ENCODE measurements around the gene RPL31.

RPL31 gene

GRCh38 chr2:101030866-101031554 lies 28.9 kb downstream of the RPL31 start:
- Histone ChIP-seq H3K4me1 (no peaks in the 10 kb centered on the region), H3K27me3 (no peaks in the 10 kb centered on the region), H3K9me3 (no peaks in the 10 kb centered on the region), H3K36me3 (no peaks in the 10 kb centered on the region; the same call in 1 of the 2 replicates), H3K4me3 (ENCODE audit: low read depth, low read length) (no peak overlapping the region)
- DNase-seq, result no peak
- TF ChIP-seq CTCF (IDR thresholded peaks at IDR 0.05; ENCODE audit: low read depth, low read length), result no peak

GRCh38 chr2:101032084-101032776 lies 30.1 kb downstream of the RPL31 start:
- Histone ChIP-seq H3K27me3 (no peaks in the 10 kb centered on the region), H3K9me3 (no peaks in the 10 kb centered on the region), H3K4me1 (no peaks in the 10 kb centered on the region), H3K4me3 (ENCODE audit: low read depth, low read length) (no peak overlapping the region), H3K36me3 (no peaks in the 10 kb centered on the region; the same call in 1 of the 2 replicates)
- TF ChIP-seq CTCF (IDR thresholded peaks at IDR 0.05; ENCODE audit: low read depth, low read length), result no peak
- no peak for DNase-seq

GRCh38 chr2:101036562-101036961 lies 34.5 kb downstream of the RPL31 start:
- no peaks in the 10 kb centered on the region for H3K9me3 ChIP-seq
- no peak for DNase-seq
- peaks cover 10% of the 10 kb centered on the region for H3K36me3 ChIP-seq
- no peak overlapping the region for H3K4me3 ChIP-seq (ENCODE audit: low read depth, low read length)
- H3K27me3 ChIP-seq, result no peaks in the 10 kb centered on the region
- H3K4me1 ChIP-seq, result peaks cover 13% of the 10 kb centered on the region
- peak; percentile 30; the same call in 1 of the 2 replicates for TF ChIP-seq CTCF (IDR thresholded peaks at IDR 0.05; ENCODE audit: low read depth, low read length)

GRCh38 chr2:101037161-101037755 lies 35.2 kb downstream of the RPL31 start:
- Histone ChIP-seq H3K27me3 (no peaks in the 10 kb centered on the region), H3K36me3 (peaks cover 10% of the 10 kb centered on the region), H3K9me3 (no peaks in the 10 kb centered on the region), H3K4me1 (peaks cover 13% of the 10 kb centered on the region), H3K4me3 (ENCODE audit: low read depth, low read length) (no peak overlapping the region)
- no peak for TF ChIP-seq CTCF (IDR thresholded peaks at IDR 0.05; ENCODE audit: low read depth, low read length)
- DNase-seq, result no peak

GRCh38 chr2:101038455-101039255 lies 36.6 kb downstream of the RPL31 start:
- H3K4me3 ChIP-seq (ENCODE audit: low read depth, low read length), result no peak overlapping the region
- peaks cover 13% of the 10 kb centered on the region for H3K4me1 ChIP-seq
- no peaks in the 10 kb centered on the region for H3K9me3 ChIP-seq
- TF ChIP-seq CTCF (IDR thresholded peaks at IDR 0.05; ENCODE audit: low read depth, low read length), result peak; percentile 57
- peaks cover 10% of the 10 kb centered on the region for H3K36me3 ChIP-seq
- no peaks in the 10 kb centered on the region for H3K27me3 ChIP-seq
- peak; percentile 15 for DNase-seq

Measured in BE2C (cell line).